ENCODE results near the gene ARHGAP26. TPM values are rescaled to one million over a fixed set of nuclear protein-coding genes. Genes with fewer than 3 reads are reported as not detected.

Gene ARHGAP26
- total and polyA plus RNA-seq, 2 experiments from 2014 or later = 9.5 to 16.8 TPM

- Histone ChIP-seq H3K4me1 (ENCODE audit: insufficient read depth) (peaks cover 20% of the 10 kb centered on the region), H4K20me1 (replicated peaks; ENCODE audit: insufficient read depth) (no peaks in the 10 kb centered on the region), H3K36me3 (ENCODE audit: insufficient read depth) (no peaks in the 10 kb centered on the region), H3K79me2 (replicated peaks; ENCODE audit: insufficient read depth) (no peaks in the 10 kb centered on the region), H3K27me3 (ENCODE audit: insufficient read depth) (no peaks in the 10 kb centered on the region), H3K9me2 (ENCODE audit: insufficient read depth) (peaks cover 4% of the 10 kb centered on the region), H2AFZ (no peak overlapping the region), H3K4me2 (peak overlapping the region; percentile 48; the same call in 1 of the 2 replicates), H3K27ac (ENCODE audit: low read depth) (peak overlapping the region; percentile 36; the same call in 1 of the 2 replicates), H3F3A (replicated peaks; ENCODE audit: low read depth) (no peaks in the 10 kb centered on the region), H3K4me3 (no peak overlapping the region)
- ATAC-seq = peak; percentile 75
- peak; percentile 34; the same call in 1 of the 2 replicates for TF ChIP-seq NANOG (IDR thresholded peaks at IDR 0.05; ENCODE audit: borderline replicate concordance)
- TF ChIP-seq ZNF114 (CRISPR knock-in tag; IDR thresholded peaks at IDR 0.05) = no peak
- H3K36me3 Mint-ChIP-seq (ENCODE audit: low read depth) = no peaks in the 10 kb centered on the region; the same call in 2 of the 3 replicates
- H3K9me3 Mint-ChIP-seq = no peaks in the 10 kb centered on the region
- no peak overlapping the region for H3K4me3 Mint-ChIP-seq
- peaks cover 2% of the 10 kb centered on the region for H3K27me3 Mint-ChIP-seq (ENCODE audit: insufficient read depth, low read depth, poor library complexity)
- peaks cover 27% of the 10 kb centered on the region for H3K4me1 Mint-ChIP-seq
- DNase-seq (ENCODE audit: low spot score) = peak; percentile 20
- peak overlapping the region; percentile 58; the same call in 1 of the 2 replicates for H3K27ac Mint-ChIP-seq
Observed at GRCh38 chr5:143110591-143110990, 340.4 kb downstream of the ARHGAP26 start.

GRCh38 chr5:143111799-143112198 is 341.6 kb downstream of the ARHGAP26 start:
- ATAC-seq (no peak), DNase-seq (ENCODE audit: low spot score) (no peak)
- Histone ChIP-seq H3K4me2 (no peak overlapping the region), H3K27me3 (ENCODE audit: insufficient read depth) (no peaks in the 10 kb centered on the region), H3K9me2 (ENCODE audit: insufficient read depth) (peaks cover 4% of the 10 kb centered on the region), H3K27ac (ENCODE audit: low read depth) (no peak overlapping the region), H3K36me3 (ENCODE audit: insufficient read depth) (no peaks in the 10 kb centered on the region), H3K4me3 (no peak overlapping the region), H2AFZ (no peak overlapping the region), H3F3A (replicated peaks; ENCODE audit: low read depth) (no peaks in the 10 kb centered on the region), H4K20me1 (replicated peaks; ENCODE audit: insufficient read depth) (no peaks in the 10 kb centered on the region), H3K4me1 (ENCODE audit: insufficient read depth) (peaks cover 20% of the 10 kb centered on the region), H3K79me2 (replicated peaks; ENCODE audit: insufficient read depth) (no peaks in the 10 kb centered on the region)
- peaks cover 24% of the 10 kb centered on the region for H3K4me1 Mint-ChIP-seq
- no peaks in the 10 kb centered on the region for H3K9me3 Mint-ChIP-seq
- no peak overlapping the region for H3K4me3 Mint-ChIP-seq
- peak overlapping the region; percentile 66; the same call in 1 of the 2 replicates for H3K27ac Mint-ChIP-seq
- no peaks in the 10 kb centered on the region; the same call in 2 of the 3 replicates for H3K36me3 Mint-ChIP-seq (ENCODE audit: low read depth)
- peaks cover 2% of the 10 kb centered on the region for H3K27me3 Mint-ChIP-seq (ENCODE audit: insufficient read depth, low read depth, poor library complexity)
- TF ChIP-seq ETS1 (IDR thresholded peaks at IDR 0.05) (no peak), NANOG (IDR thresholded peaks at IDR 0.05; ENCODE audit: borderline replicate concordance) (no peak), EZH2phosphoT487 (IDR thresholded peaks at IDR 0.05; ENCODE audit: unreplicated experiment) (no peak), CREB1 (CRISPR knock-in tag; IDR thresholded peaks at IDR 0.05; ENCODE audit: low read depth) (no peak), CTCF (conservative IDR thresholded peaks at IDR 0.05; ENCODE audit: low read depth in 2 of 2) (no peak), REST (IDR thresholded peaks at IDR 0.05; ENCODE audit: unreplicated experiment) (no peak), STAT1 (IDR thresholded peaks at IDR 0.05; ENCODE audit: unreplicated experiment) (no peak), ZNF462 (CRISPR knock-in tag; IDR thresholded peaks at IDR 0.05) (no peak)

Data from GM23338 (cell line).